Fibroblast of lung (primary cell): Measurements from ENCODE around the gene PRPH.

ENCODE experiments used
- EZH2 ChIP-seq: IDR thresholded peaks from 2 replicates; pipeline ENCODE4 v1.5.1; 2012; ENCODE audit warnings: low read length, control low read depth, mild to moderate bottlenecking; ENCODE audit errors: missing control alignments
- TF ChIP-seq, protein P1 (sequence below), 2 donors: IDR thresholded peaks in 1 of 2; conservative IDR thresholded peaks in 1 of 2; 1 replicate in 1 of 2; 2 replicates in 1 of 2; pipeline ENCODE4 v1.5.1; 2011 to 2012; ENCODE audit warnings: low read length in 2 of 2, control low read depth in 1 of 2, inconsistent platforms in 1 of 2, low read depth in 1 of 2, mild to moderate bottlenecking in 1 of 2

DNA sequence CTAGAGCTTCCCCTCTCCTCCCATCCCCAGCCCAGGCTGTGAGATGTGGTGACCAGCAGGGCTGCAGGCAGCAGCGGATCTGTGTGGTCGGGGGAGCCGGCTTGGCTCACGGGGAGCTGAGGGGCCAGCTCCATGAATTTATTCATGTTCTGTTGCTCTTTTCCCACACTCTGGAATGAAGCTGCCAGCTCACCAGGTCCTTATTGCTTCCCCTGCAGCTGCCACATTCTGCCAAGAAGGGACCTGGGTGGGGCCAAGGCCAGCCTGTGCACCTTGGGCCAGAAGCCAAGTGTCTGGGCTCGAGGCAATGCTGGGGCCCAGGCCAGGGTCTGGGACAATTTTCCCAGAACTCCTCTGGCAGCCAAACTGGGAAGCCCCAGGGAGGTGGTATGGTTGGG, 44.5 kb downstream of the PRPH start:
- TF ChIP-seq, protein P1, sequence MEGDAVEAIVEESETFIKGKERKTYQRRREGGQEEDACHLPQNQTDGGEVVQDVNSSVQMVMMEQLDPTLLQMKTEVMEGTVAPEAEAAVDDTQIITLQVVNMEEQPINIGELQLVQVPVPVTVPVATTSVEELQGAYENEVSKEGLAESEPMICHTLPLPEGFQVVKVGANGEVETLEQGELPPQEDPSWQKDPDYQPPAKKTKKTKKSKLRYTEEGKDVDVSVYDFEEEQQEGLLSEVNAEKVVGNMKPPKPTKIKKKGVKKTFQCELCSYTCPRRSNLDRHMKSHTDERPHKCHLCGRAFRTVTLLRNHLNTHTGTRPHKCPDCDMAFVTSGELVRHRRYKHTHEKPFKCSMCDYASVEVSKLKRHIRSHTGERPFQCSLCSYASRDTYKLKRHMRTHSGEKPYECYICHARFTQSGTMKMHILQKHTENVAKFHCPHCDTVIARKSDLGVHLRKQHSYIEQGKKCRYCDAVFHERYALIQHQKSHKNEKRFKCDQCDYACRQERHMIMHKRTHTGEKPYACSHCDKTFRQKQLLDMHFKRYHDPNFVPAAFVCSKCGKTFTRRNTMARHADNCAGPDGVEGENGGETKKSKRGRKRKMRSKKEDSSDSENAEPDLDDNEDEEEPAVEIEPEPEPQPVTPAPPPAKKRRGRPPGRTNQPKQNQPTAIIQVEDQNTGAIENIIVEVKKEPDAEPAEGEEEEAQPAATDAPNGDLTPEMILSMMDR (conservative IDR thresholded peaks at IDR 0.05 in 1 of 2, IDR thresholded peaks at IDR 0.05 in 1 of 2; ENCODE audit: low read depth in 1 of 2, low read length in 2 of 2), result no peak
- TF ChIP-seq EZH2, result no peak
